ENCODE results near the gene IFNL4. TPM values are rescaled to one million over a fixed set of nuclear protein-coding genes. Genes with fewer than 3 reads are reported as not detected.
A peak's percentile ranks its signal among the peaks of the same experiment; 100 is the strongest.

IFNL4 gene
- total RNA-seq (2012; rRNA removed): not detected in 2 replicates
- polyA plus RNA-seq (2012; rRNA removed): not detected in 2 replicates
- polyA plus RNA-seq (2012; cell fraction: cytosol; rRNA removed): not detected in 2 replicates
- not detected in 2 replicates for polyA plus RNA-seq (2012; cell fraction: nucleus; rRNA removed; ENCODE audit: low replicate concordance)
- Bru-seq, nascent RNA: not detected
- BruChase-seq, experiment 1, labeled RNA remaining after a 6-hour chase: not detected
- not detected for BruChase-seq, experiment 2, labeled RNA remaining after a 2-hour chase
- long read RNA-seq: 0 reads

- peaks cover 52% of the 10 kb centered on the region for H3K27me3 ChIP-seq (ENCODE audit: control insufficient read depth, insufficient read depth, low read length)
- no peak within 1 kb of the TSS for H4K8ac ChIP-seq (ENCODE audit: low read depth in 2 of 2, low read length in 2 of 2)
- H3K9me3 ChIP-seq (ENCODE audit: control insufficient read depth, insufficient read depth, low read length): peaks cover 2% of the 10 kb centered on the region; the same call in 1 of the 2 replicates
- no peak within 1 kb of the TSS for H3K18ac ChIP-seq (ENCODE audit: low read depth, low read length)
- intact Hi-C loops (cut with micrococcal nuclease) (no loop called here), dilution Hi-C loops (cut with HindIII; ENCODE audit: low sequenced_read_pairs, unreplicated experiment) (no loop called here), in situ Hi-C loops (cut with MboI; ENCODE audit: low sequenced_read_pairs) (no loop called here)
- no peak within 1 kb of the TSS for H4K91ac ChIP-seq (ENCODE audit: insufficient read depth, low read depth, low read length)
- no peak within 1 kb of the TSS for H4K5ac ChIP-seq (ENCODE audit: low read depth, low read length)
- H3K4me2 ChIP-seq (ENCODE audit: low read depth, low read length): no peak within 1 kb of the TSS
- no peak within 1 kb of the TSS for H3K23ac ChIP-seq (ENCODE audit: low read depth, low read length)
- 64% methylated on average over 11 of the region's 13 CpGs; no CpG with 5 or more reads in 1 of the 2 experiments for WGBS, 2 experiments (ENCODE audit: extremely low coverage in 2 of 2, insufficient read length in 1 of 2)
- H3K14ac ChIP-seq (replicated peaks; ENCODE audit: low read depth, low read length): no peak within 1 kb of the TSS
- H3K4ac ChIP-seq (ENCODE audit: low read depth, low read length): no peak within 1 kb of the TSS
- H2BK20ac ChIP-seq (ENCODE audit: low read depth, low read length): no peak within 1 kb of the TSS
- H3K36me3 ChIP-seq (ENCODE audit: control insufficient read depth, insufficient read depth, low read length): no peaks in the 10 kb centered on the region
- no peaks in the 10 kb centered on the region for H3K4me1 ChIP-seq (ENCODE audit: control insufficient read depth, insufficient read depth, low read length)
- no peaks in the 10 kb centered on the region for H3K9me1 ChIP-seq (ENCODE audit: insufficient read depth, low read length)
- H2BK15ac ChIP-seq (ENCODE audit: low read depth, low read length): no peak within 1 kb of the TSS
- H3K4me3 ChIP-seq (ENCODE audit: insufficient read depth, low read depth, low read length): no peak within 1 kb of the TSS
- no peak for DNase-seq
- no peak within 1 kb of the TSS for H3K27ac ChIP-seq (ENCODE audit: insufficient read depth, low read length)
- BruUV-seq (replicated peaks): no TSS peak
- ChIA-PET POLR2A (ENCODE audit: unreplicated experiment) (no interaction called here), CTCF (interaction anchor here (0.6 kb wide), 1 partner anchor 37 kb away, joined by 5 read pairs; no protein-coding TSS in a partner anchor)
- no peak within 1 kb of the TSS for H2AK9ac ChIP-seq (replicated peaks; ENCODE audit: low read depth, low read length, poor library complexity)
- no peak within 1 kb of the TSS for H2BK120ac ChIP-seq (ENCODE audit: low read depth, low read length)
- H4K20me1 ChIP-seq (ENCODE audit: insufficient read depth, low read length): no peaks in the 10 kb centered on the region
- TF ChIP-seq NFE2L2 (IDR thresholded peaks at IDR 0.05; ENCODE audit: low read depth, low read length): no peak
- TF ChIP-seq CTCF (conservative IDR thresholded peaks at IDR 0.05; ENCODE audit: low read depth, low read length): no peak
- TF ChIP-seq RAD21 (IDR thresholded peaks at IDR 0.05; ENCODE audit: low read length): no peak
- TF ChIP-seq CHD1 (IDR thresholded peaks at IDR 0.05; ENCODE audit: low read depth, low read length): no peak
- TF ChIP-seq MAZ (IDR thresholded peaks at IDR 0.05; ENCODE audit: borderline replicate concordance, low read depth, low read length): no peak
- TF ChIP-seq ELK1 (IDR thresholded peaks at IDR 0.05; ENCODE audit: borderline replicate concordance, low read depth, low read length): no peak
- TF ChIP-seq MAFK (IDR thresholded peaks at IDR 0.05; ENCODE audit: low read depth, low read length): no peak
- no peak for TF ChIP-seq FOS (IDR thresholded peaks at IDR 0.05; ENCODE audit: low read depth, low read length)
- TF ChIP-seq MXI1 (IDR thresholded peaks at IDR 0.05; ENCODE audit: borderline replicate concordance, low read depth, low read length): no peak
- no peak for TF ChIP-seq POLR2A (IDR thresholded peaks at IDR 0.05; ENCODE audit: low read depth, low read length)
- no peak for TF ChIP-seq SMC3 (IDR thresholded peaks at IDR 0.05; ENCODE audit: low read depth, low read length)
- no peak for TF ChIP-seq USF2 (IDR thresholded peaks at IDR 0.05; ENCODE audit: low read depth, low read length)
- no peaks in the 10 kb centered on the region for H3K79me1 ChIP-seq (ENCODE audit: low read depth in 1 of 2, low read length in 2 of 2)
- no peak within 1 kb of the TSS for H2AK5ac ChIP-seq (ENCODE audit: low read depth, low read length)
- no peak within 1 kb of the TSS for H3K9ac ChIP-seq (ENCODE audit: low read depth, low read length)
- H2AFZ ChIP-seq (replicated peaks; ENCODE audit: low read length, poor library complexity): peak within 1 kb of the TSS; percentile 32
- no peak within 1 kb of the TSS for H2BK5ac ChIP-seq (ENCODE audit: low read depth, low read length, poor library complexity, severe bottlenecking)
- H3K56ac ChIP-seq (ENCODE audit: extremely low read depth, insufficient read depth, low read length): no peak within 1 kb of the TSS
- no peak for ATAC-seq (ENCODE audit: low read depth)
Observed at GRCh38 chr19:39248806-39249205, at the start of gene IFNL4. Gene IFNL4, minus strand, starts transcription at chr19:39248856.

All from IMR-90 (cell line).